ENCODE data around the gene IL1RAPL2. TPM values are rescaled to one million over a fixed set of nuclear protein-coding genes. Genes with fewer than 3 reads are reported as not detected.
A peak's percentile ranks its signal among the peaks of the same experiment; 100 is the strongest.

IL1RAPL2 gene
- total RNA-seq, 1 experiment from 2014 or later: not detected

GRCh38 chrX:105331244-105331643 is 765.2 kb downstream of the IL1RAPL2 start:
- H3K27ac ChIP-seq: no peak overlapping the region
- no peak for DNase-seq (ENCODE audit: low read depth in 1 of 2, low spot score in 2 of 2)
- no peaks in the 10 kb centered on the region for H3K9me3 ChIP-seq (replicated peaks)
- H3K36me3 ChIP-seq: no peaks in the 10 kb centered on the region
- no peaks in the 10 kb centered on the region for H3K27me3 ChIP-seq (replicated peaks)
- H3K4me1 ChIP-seq (replicated peaks): no peaks in the 10 kb centered on the region
- H3K4me3 ChIP-seq: no peak overlapping the region

GRCh38 chrX:105347373-105347772 is 781.4 kb downstream of the IL1RAPL2 start:
- Histone ChIP-seq H3K27me3 (replicated peaks) (no peaks in the 10 kb centered on the region), H3K36me3 (no peaks in the 10 kb centered on the region), H3K4me1 (replicated peaks) (no peaks in the 10 kb centered on the region), H3K4me3 (no peak overlapping the region), H3K27ac (no peak overlapping the region), H3K9me3 (replicated peaks) (no peaks in the 10 kb centered on the region)
- DNase-seq (ENCODE audit: low read depth in 1 of 2, low spot score in 2 of 2): no peak

- no peak for DNase-seq (ENCODE audit: low read depth in 1 of 2, low spot score in 2 of 2)
Measured at GRCh38 chrX:105349476-105349875, 783.5 kb downstream of the IL1RAPL2 start.

GRCh38 chrX:105375816-105376215 is 809.8 kb downstream of the IL1RAPL2 start:
- DNase-seq (ENCODE audit: low read depth in 1 of 2, low spot score in 2 of 2): no peak
- Histone ChIP-seq H3K27me3 (replicated peaks) (no peaks in the 10 kb centered on the region), H3K27ac (no peak overlapping the region), H3K4me1 (replicated peaks) (no peaks in the 10 kb centered on the region), H3K4me3 (no peak overlapping the region), H3K36me3 (no peaks in the 10 kb centered on the region), H3K9me3 (replicated peaks) (no peaks in the 10 kb centered on the region)

More at GRCh38 chrX:105349476-105349875, 783.5 kb downstream of the IL1RAPL2 start:
- Histone ChIP-seq H3K36me3 (no peaks in the 10 kb centered on the region), H3K4me1 (replicated peaks) (no peaks in the 10 kb centered on the region), H3K27me3 (replicated peaks) (no peaks in the 10 kb centered on the region), H3K27ac (no peak overlapping the region), H3K4me3 (no peak overlapping the region), H3K9me3 (replicated peaks) (no peaks in the 10 kb centered on the region)

GRCh38 chrX:105424729-105425128 is 858.7 kb downstream of the IL1RAPL2 start:
- Histone ChIP-seq H3K4me3 (no peak overlapping the region), H3K27ac (no peak overlapping the region), H3K36me3 (no peaks in the 10 kb centered on the region), H3K9me3 (replicated peaks) (no peaks in the 10 kb centered on the region), H3K4me1 (replicated peaks) (no peaks in the 10 kb centered on the region), H3K27me3 (replicated peaks) (no peaks in the 10 kb centered on the region)
- DNase-seq (ENCODE audit: low read depth in 1 of 2, low spot score in 2 of 2): no peak

GRCh38 chrX:105451401-105451800 is 885.4 kb downstream of the IL1RAPL2 start:
- no peak for DNase-seq (ENCODE audit: low read depth in 1 of 2, low spot score in 2 of 2)
- H3K4me1 ChIP-seq (replicated peaks): no peaks in the 10 kb centered on the region
- H3K27ac ChIP-seq: no peak overlapping the region

GRCh38 chrX:105458846-105459245 is 892.8 kb downstream of the IL1RAPL2 start:
- DNase-seq (ENCODE audit: low read depth in 1 of 2, low spot score in 2 of 2): no peak
- Histone ChIP-seq H3K4me3 (no peak overlapping the region), H3K9me3 (replicated peaks) (no peaks in the 10 kb centered on the region)

More at GRCh38 chrX:105451401-105451800, 885.4 kb downstream of the IL1RAPL2 start:
- no peaks in the 10 kb centered on the region for H3K27me3 ChIP-seq (replicated peaks)
- no peak overlapping the region for H3K4me3 ChIP-seq
- no peaks in the 10 kb centered on the region for H3K36me3 ChIP-seq
- H3K9me3 ChIP-seq (replicated peaks): no peaks in the 10 kb centered on the region

GRCh38 chrX:105460376-105460775 is 894.4 kb downstream of the IL1RAPL2 start:
- H3K4me3 ChIP-seq: no peak overlapping the region

More at GRCh38 chrX:105458846-105459245, 892.8 kb downstream of the IL1RAPL2 start:
- H3K27ac ChIP-seq: no peak overlapping the region
- no peaks in the 10 kb centered on the region for H3K27me3 ChIP-seq (replicated peaks)
- no peaks in the 10 kb centered on the region for H3K36me3 ChIP-seq
- H3K4me1 ChIP-seq (replicated peaks): peaks cover 30% of the 10 kb centered on the region

GRCh38 chrX:105461016-105461415 is 895.0 kb downstream of the IL1RAPL2 start:
- Histone ChIP-seq H3K9me3 (replicated peaks) (no peaks in the 10 kb centered on the region), H3K4me1 (replicated peaks) (peaks cover 30% of the 10 kb centered on the region), H3K4me3 (no peak overlapping the region), H3K27ac (peak overlapping the region; percentile 56), H3K36me3 (no peaks in the 10 kb centered on the region), H3K27me3 (replicated peaks) (no peaks in the 10 kb centered on the region)
- DNase-seq (ENCODE audit: low read depth in 1 of 2, low spot score in 2 of 2): peak in 1 of 2 experiments; percentile 20

More at GRCh38 chrX:105460376-105460775, 894.4 kb downstream of the IL1RAPL2 start:
- no peak for DNase-seq (ENCODE audit: low read depth in 1 of 2, low spot score in 2 of 2)
- Histone ChIP-seq H3K9me3 (replicated peaks) (no peaks in the 10 kb centered on the region), H3K27me3 (replicated peaks) (no peaks in the 10 kb centered on the region), H3K4me1 (replicated peaks) (peaks cover 30% of the 10 kb centered on the region), H3K36me3 (no peaks in the 10 kb centered on the region), H3K27ac (no peak overlapping the region)

GRCh38 chrX:105462186-105462585 is 896.2 kb downstream of the IL1RAPL2 start:
- DNase-seq (ENCODE audit: low read depth in 1 of 2, low spot score in 2 of 2): peak in 1 of 2 experiments; percentile 34
- no peaks in the 10 kb centered on the region for H3K27me3 ChIP-seq (replicated peaks)
- H3K36me3 ChIP-seq: no peaks in the 10 kb centered on the region
- H3K27ac ChIP-seq: peak overlapping the region; percentile 56
- no peaks in the 10 kb centered on the region for H3K9me3 ChIP-seq (replicated peaks)
- H3K4me3 ChIP-seq: no peak overlapping the region
- H3K4me1 ChIP-seq (replicated peaks): peaks cover 30% of the 10 kb centered on the region

- no peaks in the 10 kb centered on the region for H3K27me3 ChIP-seq (replicated peaks)
- no peak overlapping the region for H3K27ac ChIP-seq
- H3K36me3 ChIP-seq: no peaks in the 10 kb centered on the region
- no peak for DNase-seq (ENCODE audit: low read depth in 1 of 2, low spot score in 2 of 2)
- no peak overlapping the region for H3K4me3 ChIP-seq
- peaks cover 30% of the 10 kb centered on the region for H3K4me1 ChIP-seq (replicated peaks)
- H3K9me3 ChIP-seq (replicated peaks): no peaks in the 10 kb centered on the region
Measured at GRCh38 chrX:105463473-105463872, 897.5 kb downstream of the IL1RAPL2 start.

- peaks cover 30% of the 10 kb centered on the region for H3K4me1 ChIP-seq (replicated peaks)
- H3K4me3 ChIP-seq: no peak overlapping the region
- no peaks in the 10 kb centered on the region for H3K9me3 ChIP-seq (replicated peaks)
- no peaks in the 10 kb centered on the region for H3K36me3 ChIP-seq
- DNase-seq (ENCODE audit: low read depth in 1 of 2, low spot score in 2 of 2): no peak
- no peak overlapping the region for H3K27ac ChIP-seq
- H3K27me3 ChIP-seq (replicated peaks): no peaks in the 10 kb centered on the region
Measured at GRCh38 chrX:105464618-105465017, 898.6 kb downstream of the IL1RAPL2 start.

GRCh38 chrX:105468741-105469140 is 902.7 kb downstream of the IL1RAPL2 start:
- Histone ChIP-seq H3K36me3 (no peaks in the 10 kb centered on the region), H3K9me3 (replicated peaks) (no peaks in the 10 kb centered on the region), H3K4me1 (replicated peaks) (peaks cover 4% of the 10 kb centered on the region; the same call in 1 of the 2 replicates), H3K27me3 (replicated peaks) (no peaks in the 10 kb centered on the region), H3K4me3 (no peak overlapping the region), H3K27ac (no peak overlapping the region)
- no peak for DNase-seq (ENCODE audit: low read depth in 1 of 2, low spot score in 2 of 2)

- Histone ChIP-seq H3K36me3 (no peaks in the 10 kb centered on the region), H3K27me3 (replicated peaks) (no peaks in the 10 kb centered on the region), H3K4me3 (no peak overlapping the region), H3K4me1 (replicated peaks) (peaks cover 4% of the 10 kb centered on the region; the same call in 1 of the 2 replicates), H3K9me3 (replicated peaks) (no peaks in the 10 kb centered on the region), H3K27ac (no peak overlapping the region)
- no peak for DNase-seq (ENCODE audit: low read depth in 1 of 2, low spot score in 2 of 2)
Measured at GRCh38 chrX:105471597-105471996, 905.6 kb downstream of the IL1RAPL2 start.

GRCh38 chrX:105475801-105476200 is 909.8 kb downstream of the IL1RAPL2 start:
- Histone ChIP-seq H3K9me3 (replicated peaks) (no peaks in the 10 kb centered on the region), H3K4me3 (no peak overlapping the region), H3K36me3 (no peaks in the 10 kb centered on the region), H3K27me3 (replicated peaks) (no peaks in the 10 kb centered on the region), H3K4me1 (replicated peaks) (peaks cover 4% of the 10 kb centered on the region; the same call in 1 of the 2 replicates), H3K27ac (no peak overlapping the region)
- no peak for DNase-seq (ENCODE audit: low read depth in 1 of 2, low spot score in 2 of 2)

All from SJSA1 (cell line).